ENCODE measurements around the gene HMX1. TPM values are rescaled to one million over a fixed set of nuclear protein-coding genes. Genes with fewer than 3 reads are reported as not detected.

Gene HMX1
- not detected in 2 replicates for total RNA-seq (2014; rRNA removed; shearing (Covaris generic))

GRCh38 chr4:8871417-8872401 is at the start of gene HMX1:
HMX1 (minus strand) TSS chr4:8871839; CDS start chr4:8871614, 225 bp downstream.
- DNase-seq (ENCODE audit: low read depth): no peak

DNA sequence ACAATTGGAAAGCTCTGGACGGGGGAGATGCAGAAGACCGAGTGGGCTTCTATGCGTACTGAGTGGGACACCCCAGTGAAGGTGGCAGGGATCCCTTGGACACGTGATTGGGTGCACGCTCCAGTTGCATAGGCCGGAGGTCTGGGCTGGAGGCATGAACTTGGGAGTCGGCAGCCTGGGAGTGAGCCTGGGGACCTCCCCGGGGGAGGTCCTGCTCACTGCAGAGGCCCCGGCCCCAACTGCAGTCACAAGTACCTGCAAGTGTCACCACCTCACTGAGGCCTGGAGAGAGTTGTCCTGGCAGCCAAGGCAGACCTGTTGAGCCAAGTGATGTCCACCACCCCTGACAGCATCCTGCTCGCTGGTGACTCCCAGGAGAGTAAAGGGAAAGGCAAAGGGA is 49.3 kb upstream of the HMX1 start:
- DNase-seq (ENCODE audit: low read depth): no peak

DNA sequence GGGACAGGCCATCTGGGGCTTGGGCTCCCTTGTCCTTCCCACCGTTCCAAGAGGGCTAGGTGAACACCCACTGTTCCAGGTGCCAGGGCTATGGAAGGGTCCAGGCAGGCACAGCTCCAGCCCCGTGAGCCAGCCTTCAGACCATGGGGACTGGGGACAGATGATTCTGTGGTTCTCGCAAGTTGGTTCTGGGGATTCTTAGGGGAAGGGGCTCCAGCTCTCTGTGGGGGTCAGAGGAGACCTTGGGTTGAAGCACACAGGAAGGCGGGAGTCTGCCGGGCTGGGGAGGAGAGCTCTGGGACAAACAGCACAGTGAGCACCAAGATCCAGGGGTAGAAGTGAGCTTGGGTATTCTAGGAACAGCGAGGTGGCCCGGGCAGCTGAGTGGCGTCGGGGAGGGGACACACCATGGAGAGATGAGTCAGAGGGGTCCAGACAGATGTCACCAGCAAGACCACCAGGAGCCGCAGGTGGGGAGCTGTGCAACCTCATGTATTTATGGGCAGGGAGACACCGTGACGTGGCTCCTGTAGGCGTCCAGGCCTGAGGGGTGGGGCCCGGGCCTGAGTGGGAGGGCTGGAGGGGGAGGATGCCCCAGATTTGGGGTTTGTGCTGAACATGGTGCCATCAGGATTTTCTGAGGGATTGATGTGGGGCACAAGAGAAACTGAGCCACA is 48.8 kb upstream of the HMX1 start:
- no peak for DNase-seq (ENCODE audit: low read depth)

DNA sequence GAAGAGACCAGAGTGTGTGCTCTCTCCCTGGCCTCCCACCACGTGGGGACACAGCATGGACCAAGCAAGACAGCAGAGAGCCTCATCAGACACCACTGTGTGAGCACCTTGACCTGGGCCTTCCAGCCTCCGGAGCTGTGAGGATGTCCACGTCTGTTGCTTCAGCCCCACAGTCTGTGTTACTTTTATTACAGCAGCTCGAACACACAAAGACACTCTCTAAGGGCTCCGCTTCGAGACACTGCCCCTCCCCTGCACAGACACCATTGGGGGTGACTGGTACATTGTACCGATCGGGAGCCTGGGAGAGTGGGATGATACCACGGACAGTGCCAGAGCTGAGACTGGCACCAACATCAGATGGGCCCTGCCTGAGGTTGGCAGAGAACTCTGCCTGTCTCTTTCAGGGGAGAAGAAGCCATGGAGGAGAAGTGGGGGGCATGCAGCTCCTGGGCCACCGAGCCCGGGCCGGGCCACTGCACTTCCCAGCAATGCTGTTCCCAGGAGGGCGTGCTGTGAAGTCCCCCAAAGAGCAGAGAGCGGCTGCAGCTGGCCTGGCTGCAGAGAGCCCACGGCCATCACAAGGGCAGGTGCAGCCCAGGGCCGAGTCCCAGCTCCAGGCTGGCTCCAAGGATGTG is 48.1 kb upstream of the HMX1 start:
- DNase-seq (ENCODE audit: low read depth): no peak

GRCh38 chr4:8917868-8918783 is 46.5 kb upstream of the HMX1 start:
- DNase-seq (ENCODE audit: low read depth): peak; percentile 40

DNA sequence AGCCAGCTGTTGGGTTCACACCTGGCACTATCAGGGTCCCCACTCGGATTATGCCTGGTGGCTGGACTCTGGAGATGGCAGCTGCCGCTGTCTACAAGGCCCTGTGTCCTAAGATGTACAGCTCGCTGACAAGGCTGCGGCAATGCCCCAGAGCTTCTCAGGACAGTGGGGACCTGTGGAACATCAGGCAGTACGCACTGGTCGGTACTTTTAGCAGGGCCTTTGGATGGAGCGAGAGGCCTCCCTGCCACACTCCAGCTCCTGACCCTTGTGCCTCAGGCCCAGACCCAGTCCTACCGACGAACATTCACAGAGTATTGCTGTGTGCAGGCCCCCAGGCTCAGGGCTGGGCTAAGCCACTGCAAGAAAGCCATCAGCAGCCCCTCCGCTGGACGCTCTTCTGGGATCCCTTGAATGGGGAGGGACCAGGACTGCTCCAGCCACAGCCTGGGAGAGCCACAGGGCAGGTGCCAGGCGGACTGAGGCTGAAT is 45.7 kb upstream of the HMX1 start:
- no peak for DNase-seq (ENCODE audit: low read depth)

GRCh38 chr4:8916906-8917305 is 45.3 kb upstream of the HMX1 start:
- DNase-seq (ENCODE audit: low read depth): no peak

- no peak for DNase-seq (ENCODE audit: low read depth)
Observed at GRCh38 chr4:8916351-8916885, 44.8 kb upstream of the HMX1 start.

DNA sequence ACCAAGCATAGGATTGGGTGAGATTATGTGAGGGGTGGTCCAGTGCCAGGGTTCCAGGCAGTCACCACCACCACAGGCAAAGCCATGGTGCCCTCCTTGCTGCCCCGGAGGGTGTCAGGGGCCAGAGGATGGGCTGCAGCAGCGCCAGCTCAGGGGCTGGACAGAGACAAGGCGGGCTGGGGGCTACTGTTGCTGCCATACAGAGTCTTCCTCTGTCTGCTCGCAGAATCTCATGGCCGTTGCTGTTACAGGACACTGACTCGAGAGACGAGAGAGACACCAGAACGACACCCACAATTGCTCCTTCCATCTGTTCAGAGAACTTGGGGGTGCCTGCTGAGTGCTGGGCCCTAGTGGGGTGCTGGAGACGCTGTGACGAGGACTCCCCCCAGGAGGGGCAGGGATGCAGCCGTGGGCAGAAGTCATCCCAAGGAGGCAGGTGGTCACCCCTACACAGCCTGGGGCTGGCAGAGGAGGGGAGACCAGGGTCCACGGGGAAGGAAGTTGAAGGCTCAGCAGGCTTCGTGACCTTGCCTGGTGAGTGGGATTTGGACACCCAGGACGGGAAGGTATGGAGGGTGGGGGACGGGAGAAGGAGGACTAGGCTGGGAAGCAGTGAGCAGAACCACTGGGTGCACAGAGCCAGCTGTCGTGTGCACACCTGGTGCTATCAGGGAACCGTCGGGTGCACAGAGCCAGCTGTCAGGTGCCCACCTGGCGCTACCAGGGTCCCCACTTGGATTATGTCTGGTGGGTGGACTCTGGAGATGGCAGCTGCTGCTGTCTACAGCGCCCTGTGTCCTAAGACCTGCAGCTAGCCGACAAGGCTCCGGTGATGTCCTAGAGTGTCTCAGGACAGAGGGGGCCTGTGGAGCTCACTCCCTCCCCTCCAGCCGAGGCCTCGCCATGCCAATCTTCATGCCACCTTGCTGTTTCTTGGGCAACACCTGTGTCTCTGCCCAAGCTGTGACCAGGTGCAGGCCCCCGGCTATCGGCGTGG is 43.9 kb upstream of the HMX1 start:
- DNase-seq (ENCODE audit: low read depth): no peak

GRCh38 chr4:8914461-8915171 is 43.0 kb upstream of the HMX1 start:
- DNase-seq (ENCODE audit: low read depth): no peak

GRCh38 chr4:8913858-8914460 is 42.3 kb upstream of the HMX1 start:
- DNase-seq (ENCODE audit: low read depth): no peak

GRCh38 chr4:8913121-8913857 is 41.6 kb upstream of the HMX1 start:
- no peak for DNase-seq (ENCODE audit: low read depth)

DNA sequence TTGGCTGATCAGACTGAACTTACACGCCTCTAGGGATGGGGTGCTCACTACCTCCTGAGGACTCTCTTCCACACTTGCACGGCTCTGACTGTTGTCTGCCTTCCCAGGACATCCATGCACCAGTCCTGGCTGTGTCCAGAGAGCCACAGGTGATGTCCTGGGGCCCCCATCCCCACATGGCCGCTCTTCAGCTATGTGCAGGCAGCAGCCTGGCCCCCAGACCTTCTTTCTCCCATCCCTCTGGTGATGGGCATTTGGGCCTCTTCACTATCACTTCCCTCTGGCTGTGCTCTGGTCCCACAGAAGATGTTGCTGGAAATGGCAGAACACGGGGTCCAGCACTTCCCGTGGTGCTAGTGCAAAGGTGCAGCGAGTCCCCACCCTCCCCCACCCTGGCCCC is 40.9 kb upstream of the HMX1 start:
- no peak for DNase-seq (ENCODE audit: low read depth)

GRCh38 chr4:8912089-8912455 is 40.4 kb upstream of the HMX1 start:
- DNase-seq (ENCODE audit: low read depth): no peak

GRCh38 chr4:8911316-8912088 is 39.9 kb upstream of the HMX1 start:
- no peak for DNase-seq (ENCODE audit: low read depth)

DNA sequence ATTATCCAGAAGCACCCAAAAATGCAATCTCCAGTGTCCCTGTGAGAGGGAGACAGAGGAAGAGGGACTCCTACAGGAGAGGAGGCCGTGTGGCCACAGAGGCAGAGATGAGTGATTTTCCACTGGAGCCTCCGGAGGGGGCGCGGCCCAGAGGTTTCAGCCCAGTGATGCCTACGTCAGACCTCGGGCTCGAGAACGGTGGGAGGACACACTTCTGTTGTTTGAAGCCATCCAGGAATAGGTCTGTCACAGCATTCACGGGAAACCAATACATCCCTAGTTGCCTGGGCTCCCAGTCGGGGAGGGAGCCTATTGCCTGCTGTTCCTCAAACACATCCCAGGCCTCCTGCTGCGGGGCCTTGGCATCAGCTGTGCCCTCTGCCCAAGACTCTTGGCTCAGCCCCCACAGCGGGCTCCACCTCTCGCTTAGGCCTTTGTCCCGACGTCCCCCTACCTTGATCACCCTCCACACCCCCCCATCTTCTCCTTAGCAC is 39.2 kb upstream of the HMX1 start:
- DNase-seq (ENCODE audit: low read depth): no peak
